Immature natural killer cell (primary cell): ENCODE data around the gene PIGC. TPM values are rescaled to one million over a fixed set of nuclear protein-coding genes. Genes with fewer than 3 reads are reported as not detected.

ENCODE experiments used
- DNase-seq, 3 donors: peaks; one replicate each; pipeline ENCODE4 v3.0.0; 2022; ENCODE audit warnings: mixed read lengths in 1 of 3
- H3K27ac Mint-ChIP-seq, 6 donors: one replicate each; pipeline ENCODE4 v1.8.0; 2020; ENCODE audit warnings: mixed read lengths in 6 of 6, mild to moderate bottlenecking in 5 of 6, inconsistent platforms in 4 of 6, moderate library complexity in 3 of 6
- H3K27me3 Mint-ChIP-seq, 3 donors: one replicate each; pipeline ENCODE4 v1.8.0; 2020 to 2021; ENCODE audit warnings: low read depth in 3 of 3, mild to moderate bottlenecking in 3 of 3, mixed read lengths in 3 of 3, moderate library complexity in 3 of 3, inconsistent platforms in 1 of 3
- H3K36me3 Mint-ChIP-seq, 3 donors: one replicate each; pipeline ENCODE4 v1.8.0; 2020; ENCODE audit warnings: mixed read lengths in 3 of 3, inconsistent platforms in 2 of 3, mild to moderate bottlenecking in 2 of 3
- H3K4me1 Mint-ChIP-seq, 2 donors: one replicate each; pipeline ENCODE4 v1.8.0; 2020; ENCODE audit warnings: inconsistent platforms in 2 of 2, mild to moderate bottlenecking in 2 of 2, mixed read lengths in 2 of 2, moderate library complexity in 1 of 2
- H3K4me3 Mint-ChIP-seq, 5 donors: one replicate each; pipeline ENCODE4 v1.8.0; 2020; ENCODE audit warnings: mild to moderate bottlenecking in 5 of 5, mixed read lengths in 5 of 5, inconsistent platforms in 3 of 5, moderate library complexity in 3 of 5
- H3K9me3 Mint-ChIP-seq, 6 donors: one replicate each; pipeline ENCODE4 v1.8.0; 2020; ENCODE audit warnings: mild to moderate bottlenecking in 6 of 6, mixed read lengths in 6 of 6, inconsistent platforms in 4 of 6, moderate library complexity in 3 of 6
- polyA plus RNA-seq, 3 donors: library from polyadenylated mRNA; unstranded; fragments of 300-500 nt; fragmentation: Illumina TruSeq; gene quantifications; one replicate each; pipeline ENCODE4 v1.2.3, GENCODE V29; 2021

Gene PIGC
- polyA plus RNA-seq, 3 donors from 2014 or later, result 77.1 to 90.0 (median 83.4) TPM

GRCh38 chr1:172476218-172476811, 32.4 kb upstream of the PIGC start:
- Mint-ChIP-seq H3K27ac (no peak overlapping the region), H3K4me3 (no peak overlapping the region), H3K9me3 (no peaks in the 10 kb centered on the region), H3K27me3 (peaks cover 0 to 2% (median 0%) of the 10 kb centered on the region in 3 donors), H3K36me3 (no peaks in the 10 kb centered on the region), H3K4me1 (no peaks in the 10 kb centered on the region)
- DNase-seq, result no peak

- Mint-ChIP-seq H3K4me3 (no peak overlapping the region), H3K4me1 (no peaks in the 10 kb centered on the region), H3K27me3 (no peaks in the 10 kb centered on the region), H3K27ac (no peak overlapping the region), H3K9me3 (no peaks in the 10 kb centered on the region), H3K36me3 (no peaks in the 10 kb centered on the region)
- no peak for DNase-seq
These were observed 30.0 kb upstream of the PIGC start for GRCh38 chr1:172473842-172474241.

GRCh38 chr1:172473302-172473701, 29.4 kb upstream of the PIGC start:
- H3K27ac Mint-ChIP-seq, result no peak overlapping the region
- DNase-seq, result no peak
- H3K36me3 Mint-ChIP-seq, result no peaks in the 10 kb centered on the region
- H3K4me3 Mint-ChIP-seq, result no peak overlapping the region
- no peaks in the 10 kb centered on the region for H3K9me3 Mint-ChIP-seq
- H3K4me1 Mint-ChIP-seq, result no peaks in the 10 kb centered on the region
- H3K27me3 Mint-ChIP-seq, result no peaks in the 10 kb centered on the region

DNA sequence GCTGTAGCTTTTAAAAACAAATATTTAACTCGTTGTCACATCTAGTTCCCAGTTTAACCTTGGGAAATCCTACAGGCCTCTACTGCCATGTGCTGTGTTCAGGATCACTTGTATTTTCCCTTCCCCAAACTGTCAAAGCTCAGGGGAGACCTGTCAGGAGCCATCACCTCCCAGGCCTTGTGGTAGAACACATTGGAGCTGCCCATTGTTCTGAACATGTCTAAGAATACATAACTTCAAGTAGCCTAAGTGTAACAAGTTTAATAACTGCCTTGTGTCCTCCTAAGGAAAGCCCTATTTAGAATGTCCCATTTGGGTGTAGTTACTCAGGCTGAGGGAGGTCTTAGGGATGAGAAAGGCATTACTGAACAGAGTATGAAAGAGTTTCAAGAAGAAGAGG, 28.6 kb upstream of the PIGC start:
- no peaks in the 10 kb centered on the region for H3K9me3 Mint-ChIP-seq
- H3K36me3 Mint-ChIP-seq, result no peaks in the 10 kb centered on the region
- no peaks in the 10 kb centered on the region for H3K27me3 Mint-ChIP-seq
- no peaks in the 10 kb centered on the region for H3K4me1 Mint-ChIP-seq
- DNase-seq, result no peak
- H3K4me3 Mint-ChIP-seq, result no peak overlapping the region
- no peak overlapping the region for H3K27ac Mint-ChIP-seq

GRCh38 chr1:172471666-172472065, 27.8 kb upstream of the PIGC start:
- Mint-ChIP-seq H3K9me3 (no peaks in the 10 kb centered on the region), H3K4me1 (no peaks in the 10 kb centered on the region), H3K27ac (no peak overlapping the region), H3K4me3 (no peak overlapping the region), H3K27me3 (no peaks in the 10 kb centered on the region), H3K36me3 (no peaks in the 10 kb centered on the region)
- no peak for DNase-seq

DNA sequence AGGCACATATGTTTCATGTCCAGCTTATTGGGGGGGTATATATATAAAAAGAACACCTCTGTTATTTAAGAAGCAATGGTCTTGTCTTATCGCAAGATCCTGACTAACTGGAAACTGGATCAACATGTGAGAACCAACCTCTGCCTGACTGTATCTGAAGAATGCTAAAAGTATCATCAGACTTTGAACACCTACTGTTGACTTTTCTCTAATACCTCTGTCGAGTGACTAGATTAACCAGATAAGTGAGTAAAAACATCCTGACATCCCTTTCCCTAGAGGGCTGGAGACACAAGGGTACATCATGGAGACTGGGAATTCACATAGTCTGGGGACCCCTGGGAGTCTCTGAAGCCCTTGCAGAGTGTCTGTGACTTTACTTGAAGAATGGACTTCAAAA, 26.3 kb upstream of the PIGC start:
- no peaks in the 10 kb centered on the region for H3K27me3 Mint-ChIP-seq
- no peak for DNase-seq

DNA sequence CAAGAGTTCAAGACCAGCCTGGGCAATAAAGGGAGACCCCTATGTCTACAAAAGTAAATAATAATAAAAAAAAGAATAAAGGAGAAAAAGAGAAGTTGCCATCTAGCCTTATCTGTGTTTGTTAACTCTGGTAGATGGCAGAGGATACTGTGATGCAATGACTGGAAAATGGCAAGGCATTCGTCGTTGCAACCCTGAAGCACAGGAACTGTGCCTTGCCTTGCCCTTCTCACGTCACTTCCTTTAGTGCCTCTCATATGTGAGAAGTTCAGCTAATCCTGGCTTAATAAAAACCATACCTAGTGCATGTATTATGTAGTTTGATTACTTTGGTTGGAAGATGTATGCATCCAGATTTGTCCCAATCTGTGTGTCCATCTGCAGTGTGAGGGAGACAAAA, 25.8 kb upstream of the PIGC start:
- Mint-ChIP-seq H3K27me3 (no peaks in the 10 kb centered on the region), H3K36me3 (no peaks in the 10 kb centered on the region), H3K27ac (no peak overlapping the region), H3K4me3 (no peak overlapping the region), H3K9me3 (no peaks in the 10 kb centered on the region), H3K4me1 (no peaks in the 10 kb centered on the region)
- no peak for DNase-seq

More for the DNA sequence above, 26.3 kb upstream of the PIGC start:
- no peak overlapping the region for H3K27ac Mint-ChIP-seq
- H3K36me3 Mint-ChIP-seq, result no peaks in the 10 kb centered on the region
- H3K4me1 Mint-ChIP-seq, result no peaks in the 10 kb centered on the region
- no peak overlapping the region for H3K4me3 Mint-ChIP-seq
- no peaks in the 10 kb centered on the region for H3K9me3 Mint-ChIP-seq

GRCh38 chr1:172468296-172468695, 24.4 kb upstream of the PIGC start:
- no peak overlapping the region for H3K4me3 Mint-ChIP-seq
- DNase-seq, result no peak
- no peaks in the 10 kb centered on the region for H3K27me3 Mint-ChIP-seq
- no peaks in the 10 kb centered on the region for H3K4me1 Mint-ChIP-seq
- no peaks in the 10 kb centered on the region for H3K36me3 Mint-ChIP-seq
- no peaks in the 10 kb centered on the region for H3K9me3 Mint-ChIP-seq
- no peak overlapping the region for H3K27ac Mint-ChIP-seq

GRCh38 chr1:172467446-172467845, 23.6 kb upstream of the PIGC start:
- H3K27ac Mint-ChIP-seq, result no peak overlapping the region
- no peaks in the 10 kb centered on the region for H3K4me1 Mint-ChIP-seq
- DNase-seq, result no peak
- H3K9me3 Mint-ChIP-seq, result no peaks in the 10 kb centered on the region
- H3K4me3 Mint-ChIP-seq, result no peak overlapping the region
- no peaks in the 10 kb centered on the region for H3K36me3 Mint-ChIP-seq
- peaks cover 0 to 4% (median 0%) of the 10 kb centered on the region in 3 donors for H3K27me3 Mint-ChIP-seq

DNA sequence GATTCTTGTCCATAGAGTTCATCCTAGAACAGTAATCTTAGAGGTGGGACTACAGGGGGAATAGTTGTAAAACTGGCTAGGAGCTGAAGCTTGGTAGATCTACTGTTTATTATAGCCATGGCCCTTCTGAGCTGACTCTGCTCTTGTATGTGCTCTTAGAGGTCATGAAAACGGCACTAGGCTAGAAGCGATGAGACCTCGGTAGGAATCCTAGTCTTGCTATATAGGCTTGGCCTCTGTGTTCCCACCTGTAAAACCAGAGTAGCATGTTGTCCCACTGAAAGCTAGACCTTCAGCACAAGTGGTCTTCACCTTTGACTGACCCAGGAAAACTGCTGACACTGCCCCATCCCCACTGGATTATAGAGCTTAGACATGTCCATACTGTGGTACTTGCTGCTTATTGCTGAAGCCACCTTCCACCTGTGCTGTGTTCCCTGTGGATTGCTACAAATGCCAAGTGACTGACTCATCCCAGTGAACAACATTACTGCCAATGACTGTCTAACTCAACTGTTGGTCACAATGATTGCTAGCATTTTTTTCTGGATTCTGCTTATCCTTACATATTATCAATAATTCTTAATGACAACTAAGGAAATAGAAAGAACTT, 23.0 kb upstream of the PIGC start:
- no peaks in the 10 kb centered on the region for H3K9me3 Mint-ChIP-seq
- no peak overlapping the region for H3K27ac Mint-ChIP-seq
- no peak for DNase-seq
- no peaks in the 10 kb centered on the region for H3K36me3 Mint-ChIP-seq
- H3K4me1 Mint-ChIP-seq, result no peaks in the 10 kb centered on the region
- no peak overlapping the region for H3K4me3 Mint-ChIP-seq
- H3K27me3 Mint-ChIP-seq, result peaks cover 0 to 4% (median 0%) of the 10 kb centered on the region in 3 donors

GRCh38 chr1:172465617-172466016, 21.7 kb upstream of the PIGC start:
- no peak overlapping the region for H3K27ac Mint-ChIP-seq
- H3K36me3 Mint-ChIP-seq, result no peaks in the 10 kb centered on the region
- peaks cover 0 to 4% (median 0%) of the 10 kb centered on the region in 3 donors for H3K27me3 Mint-ChIP-seq
- no peak overlapping the region for H3K4me3 Mint-ChIP-seq
- no peaks in the 10 kb centered on the region for H3K9me3 Mint-ChIP-seq
- no peak for DNase-seq
- H3K4me1 Mint-ChIP-seq, result no peaks in the 10 kb centered on the region

GRCh38 chr1:172460887-172461315, 17.0 kb upstream of the PIGC start:
- H3K4me1 Mint-ChIP-seq, result no peaks in the 10 kb centered on the region
- peaks cover 0 to 4% (median 1%) of the 10 kb centered on the region in 3 donors for H3K27me3 Mint-ChIP-seq
- H3K27ac Mint-ChIP-seq, result no peak overlapping the region
- H3K4me3 Mint-ChIP-seq, result no peak overlapping the region
- no peak for DNase-seq
- H3K36me3 Mint-ChIP-seq, result no peaks in the 10 kb centered on the region
- H3K9me3 Mint-ChIP-seq, result no peaks in the 10 kb centered on the region

- Mint-ChIP-seq H3K9me3 (no peaks in the 10 kb centered on the region), H3K27me3 (peaks cover 0 to 4% (median 1%) of the 10 kb centered on the region in 3 donors), H3K4me3 (no peak overlapping the region), H3K36me3 (no peaks in the 10 kb centered on the region), H3K27ac (no peak overlapping the region), H3K4me1 (no peaks in the 10 kb centered on the region)
- no peak for DNase-seq
These were observed 16.3 kb upstream of the PIGC start for GRCh38 chr1:172460177-172460576.

DNA sequence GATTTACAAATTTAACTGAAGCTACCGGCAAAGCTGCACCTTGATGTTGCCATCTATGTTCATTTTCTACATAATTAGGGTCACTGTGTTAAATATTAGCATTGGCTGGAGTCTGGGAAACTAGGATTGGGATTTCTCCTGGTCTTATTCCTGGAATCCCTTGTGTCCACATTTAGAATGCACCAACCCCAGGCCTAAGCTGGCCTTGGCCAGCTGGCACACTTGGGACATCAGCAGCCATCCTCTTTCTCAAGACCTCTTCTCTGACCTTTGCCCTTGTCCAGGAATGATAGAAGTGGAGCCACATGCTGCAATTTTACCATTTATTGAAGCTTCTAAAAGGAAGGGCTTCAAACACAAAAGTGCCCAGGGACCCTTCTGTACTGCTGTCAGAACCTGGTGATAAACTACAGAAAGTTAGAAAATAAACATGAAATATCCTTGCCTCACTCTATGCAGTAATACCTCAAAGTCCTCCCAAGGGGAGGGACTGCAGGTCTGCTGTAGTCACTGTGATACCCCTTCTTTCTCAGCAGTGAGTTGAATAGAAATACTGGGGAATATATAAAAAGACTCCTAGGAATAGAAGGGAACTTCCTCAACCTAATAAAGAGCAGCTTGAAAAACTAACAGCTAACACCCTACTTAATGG, 13.7 kb upstream of the PIGC start:
- H3K27me3 Mint-ChIP-seq, result peaks cover 0 to 1% (median under 1%) of the 10 kb centered on the region in 3 donors
- no peaks in the 10 kb centered on the region for H3K4me1 Mint-ChIP-seq
- no peak for DNase-seq
- no peak overlapping the region for H3K27ac Mint-ChIP-seq
- no peaks in the 10 kb centered on the region for H3K9me3 Mint-ChIP-seq
- H3K4me3 Mint-ChIP-seq, result no peak overlapping the region
- no peaks in the 10 kb centered on the region for H3K36me3 Mint-ChIP-seq
